Stimulated activated naive CD4-positive, alpha-beta T cell treated with Interleukin-2 at 50 U/mL for 16 hours (primary cell): Measurements from ENCODE around the gene RNF113B.

Source experiments
- DNase-seq: peaks from one replicate; lab custom pipeline; 2025; lab: John Stamatoyannopoulos, UW

RNF113B gene

DNA sequence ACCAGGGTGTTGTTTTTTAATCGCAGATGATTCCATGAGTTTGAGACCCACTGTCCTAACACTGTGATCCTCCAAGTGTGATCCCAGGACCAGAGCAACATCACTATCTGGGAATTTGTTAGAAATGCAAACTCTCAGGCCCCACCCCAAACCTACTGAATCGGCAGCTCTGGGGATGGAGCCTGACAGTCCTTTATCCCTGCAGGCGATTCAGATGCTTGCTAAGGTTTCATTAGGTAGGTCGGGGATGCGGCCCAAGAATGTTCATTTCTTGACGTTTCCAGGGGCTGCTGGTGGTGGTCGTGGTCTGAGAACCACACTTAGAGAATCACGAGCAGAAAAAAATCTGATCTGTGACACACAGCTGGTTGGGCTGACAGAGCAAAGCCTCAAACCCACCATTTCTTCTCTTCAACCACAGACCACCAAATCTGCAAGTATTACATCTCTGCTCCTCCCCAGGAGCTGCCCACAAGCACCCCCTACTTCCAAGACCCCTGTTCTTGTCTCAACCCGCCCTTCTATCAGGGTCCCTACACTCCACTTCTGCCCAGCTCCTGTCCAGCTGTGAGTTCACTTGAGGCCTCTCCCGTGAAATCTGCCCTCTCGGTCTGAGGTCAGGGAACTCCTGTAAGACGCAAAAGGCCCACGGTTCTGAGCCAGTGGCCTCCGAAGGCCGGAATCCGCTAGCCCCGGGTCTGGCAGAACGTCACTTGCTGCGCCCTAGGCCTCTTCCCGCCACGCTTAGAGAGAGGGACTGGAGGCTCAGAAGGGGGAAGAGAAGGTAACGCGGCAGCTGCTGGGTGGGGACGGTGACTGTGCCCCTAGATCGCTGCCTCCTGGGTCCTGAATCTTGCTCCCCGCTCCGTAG, 35.3 kb downstream of the RNF113B start:
- no peak for DNase-seq

DNA sequence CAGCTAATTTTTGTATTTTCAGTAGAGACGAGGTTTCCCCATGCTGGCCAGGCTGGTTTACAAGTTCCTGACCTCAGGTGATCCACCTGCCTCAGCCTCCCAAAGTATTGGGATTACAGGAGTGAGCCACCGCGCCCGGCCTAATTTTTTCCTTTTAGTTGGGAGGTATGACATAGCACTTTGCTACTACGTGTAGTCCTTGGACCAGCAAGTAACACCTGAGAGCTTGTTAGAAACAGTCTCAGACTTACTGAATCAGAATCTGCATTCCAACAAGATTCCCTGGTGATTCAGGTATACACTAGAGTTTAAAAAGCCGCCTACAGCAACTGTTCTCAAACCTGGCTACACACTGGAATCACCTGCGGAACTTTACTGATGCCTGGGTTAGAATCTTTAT, 36.0 kb downstream of the RNF113B start:
- DNase-seq: no peak

DNA sequence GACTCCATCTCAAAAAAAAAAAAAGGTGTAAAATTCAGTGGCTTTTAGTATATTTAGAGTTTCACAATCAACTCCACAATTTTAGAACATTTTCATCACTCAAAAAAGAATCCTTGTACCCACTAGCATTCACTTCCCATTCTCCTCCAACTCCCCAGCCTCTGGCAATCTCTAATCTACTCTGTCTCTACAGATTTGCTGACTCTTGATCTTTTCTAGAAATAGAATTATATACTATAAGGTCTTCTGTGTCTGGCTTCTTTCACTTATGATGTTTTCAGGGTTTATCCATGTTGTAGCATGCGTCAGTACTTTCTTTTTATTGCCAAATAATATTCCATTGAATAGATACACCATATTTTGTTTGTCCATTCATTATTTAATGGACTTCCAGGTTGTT, 42.2 kb downstream of the RNF113B start:
- DNase-seq: no peak

DNA sequence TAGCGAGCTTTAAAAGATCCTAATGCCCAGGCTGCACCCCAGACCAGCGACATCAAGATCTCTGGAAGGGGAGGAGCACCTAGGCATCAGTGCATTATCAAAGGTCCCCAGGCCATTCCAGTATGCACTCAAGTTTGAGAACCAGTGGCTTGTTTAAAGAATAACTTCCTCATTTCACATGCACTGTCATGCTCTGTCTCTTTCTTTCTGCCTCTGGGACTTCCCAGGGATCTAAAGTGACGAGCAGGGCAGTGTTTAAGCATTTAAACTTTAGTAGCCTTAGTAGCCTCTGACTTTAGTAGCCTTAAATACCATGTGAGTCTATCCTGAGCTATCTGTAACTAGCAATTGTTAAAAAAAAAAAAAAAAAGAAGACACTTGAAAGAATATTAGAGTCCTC, 43.1 kb downstream of the RNF113B start:
- no peak for DNase-seq

DNA sequence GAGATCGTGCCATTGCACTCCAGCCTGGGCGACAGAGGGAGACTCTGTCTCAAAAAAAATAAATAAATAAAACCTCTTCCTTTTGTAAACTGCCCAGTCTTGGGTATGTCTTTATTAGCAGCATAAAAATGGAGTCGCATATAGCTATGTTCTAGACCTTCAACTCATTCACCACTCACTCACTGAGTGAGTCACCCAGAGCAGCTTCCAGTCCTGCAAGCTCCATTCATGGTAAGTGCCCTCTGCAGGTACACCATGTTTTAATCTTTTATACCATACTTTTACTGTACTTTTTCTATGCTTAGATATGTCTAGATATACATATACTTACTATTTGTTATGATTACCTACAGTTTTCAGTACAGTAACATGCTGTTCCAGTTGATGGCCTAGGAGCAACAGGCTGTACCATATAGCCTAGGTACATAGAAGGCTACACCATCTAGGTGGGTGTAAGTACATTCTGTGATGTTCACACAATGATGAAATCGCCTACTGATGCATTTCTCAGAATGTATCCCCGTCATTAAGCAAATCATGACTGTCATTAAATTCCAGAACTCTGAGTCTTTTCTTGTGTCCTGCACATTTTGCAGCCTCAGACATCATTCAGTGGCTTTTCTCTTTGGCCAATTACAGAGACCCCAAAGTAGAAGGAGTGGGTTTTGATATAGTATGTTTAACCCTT, 47.9 kb downstream of the RNF113B start:
- no peak for DNase-seq
